ENCODE measurements around the gene ZNF724. TPM values are rescaled to one million over a fixed set of nuclear protein-coding genes. Genes with fewer than 3 reads are reported as not detected.
"Not testable (repeated sequence)": the region's sequence is repeated elsewhere in the genome, so short reads cannot be mapped to it uniquely, and the experiment has no call there.

ZNF724 gene
- 11.6 and 13.2 TPM in 2 replicates for polyA plus RNA-seq (2014; cell fraction: cytosol; rRNA removed)
- polyA plus RNA-seq (2014; cell fraction: nucleus; rRNA removed) = 5.0 and 5.2 TPM in 2 replicates

GRCh38 chr19:23249911-23250649, at the start of gene ZNF724:
TSS of gene ZNF724 (minus strand) at chr19:23250394. CDS start at chr19:23250242, 152 bp downstream.
- peak; percentile 98 for DNase-seq (ENCODE audit: low spot score)

- DNase-seq (ENCODE audit: low spot score) = no peak
Measured at GRCh38 chr19:23294141-23294540, 43.9 kb upstream of the ZNF724 start.

DNA sequence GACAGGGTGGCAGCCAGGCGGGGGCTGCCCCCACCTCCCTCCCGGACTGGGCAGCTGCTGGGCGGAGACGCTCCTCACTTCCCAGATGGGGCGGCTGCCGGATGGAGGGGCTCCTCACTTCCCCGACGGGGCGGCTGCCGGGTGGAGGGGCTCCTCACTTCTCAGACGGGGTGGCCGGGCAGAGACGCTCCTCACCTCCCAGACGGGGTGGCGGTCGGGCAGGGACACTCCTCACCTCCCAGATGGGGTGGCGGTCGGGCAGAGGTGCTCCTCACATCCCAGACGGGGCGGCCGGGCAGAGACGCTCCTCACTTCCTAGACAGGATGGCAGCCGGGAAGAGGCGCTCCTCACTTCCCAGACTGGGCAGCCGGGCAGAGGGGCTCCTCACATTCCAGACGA, 39.8 kb upstream of the ZNF724 start:
- not testable (repeated sequence) for DNase-seq (ENCODE audit: low spot score)

DNA sequence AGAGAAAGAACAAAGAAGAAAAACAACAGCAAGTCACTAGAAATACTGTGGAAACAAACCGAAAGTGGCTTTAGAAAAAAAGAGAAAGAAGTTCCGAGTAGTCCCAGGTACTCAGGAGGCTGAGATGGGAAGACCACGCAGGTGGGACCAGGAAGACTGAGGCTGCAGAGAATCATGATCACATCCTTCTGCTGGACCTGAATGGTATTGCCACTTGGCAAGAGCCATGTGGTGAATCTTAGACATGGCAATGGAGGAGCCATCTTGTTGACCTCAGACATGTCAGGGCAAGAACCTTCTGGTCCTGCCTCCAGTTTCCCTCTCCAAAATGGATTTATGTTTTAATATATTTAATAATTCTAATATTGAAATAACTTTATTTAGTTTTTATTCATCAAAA, 37.4 kb upstream of the ZNF724 start:
- DNase-seq (ENCODE audit: low spot score) = no peak

GRCh38 chr19:23286477-23286876, 36.3 kb upstream of the ZNF724 start:
- peak; percentile 27 for DNase-seq (ENCODE audit: low spot score)

DNA sequence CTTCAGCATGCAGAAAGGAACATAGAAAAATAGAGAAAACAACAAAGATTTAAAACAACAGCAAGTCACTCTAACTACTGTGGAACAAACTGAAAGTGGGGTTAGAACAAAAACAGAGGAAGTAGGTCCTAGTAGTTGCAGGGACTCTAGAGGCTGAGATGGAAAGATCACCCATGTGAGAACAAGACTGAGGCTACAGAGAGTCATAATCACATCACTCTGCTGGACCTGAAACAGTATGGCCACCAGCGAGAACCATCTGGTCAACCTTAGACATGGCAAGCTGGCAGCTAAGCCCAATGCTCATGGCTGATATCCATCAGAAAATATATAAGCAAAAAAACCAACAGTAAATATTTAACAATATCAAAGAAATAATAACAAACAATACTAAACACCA, 35.8 kb upstream of the ZNF724 start:
- DNase-seq (ENCODE audit: low spot score) = no peak

DNA sequence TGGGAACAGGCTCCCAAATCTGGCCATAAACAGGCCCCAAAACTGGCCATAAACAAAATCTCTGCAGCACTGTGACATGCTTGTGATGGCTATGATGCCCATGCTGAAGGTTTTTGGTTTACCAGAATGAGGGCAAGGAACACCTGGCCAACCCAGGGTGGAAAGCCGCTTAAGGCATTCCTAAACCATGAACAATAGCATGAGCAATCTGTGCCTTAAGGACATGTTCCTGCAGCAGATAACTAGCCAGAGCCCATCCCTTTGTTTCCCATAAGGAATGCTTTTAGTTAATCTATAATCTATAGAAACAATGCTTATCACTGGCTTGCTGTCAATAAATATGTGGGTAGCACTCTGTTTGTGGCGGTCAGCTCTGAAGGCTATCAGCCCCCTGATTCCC, 35.1 kb upstream of the ZNF724 start:
- DNase-seq (ENCODE audit: low spot score) = not testable (repeated sequence)

DNA sequence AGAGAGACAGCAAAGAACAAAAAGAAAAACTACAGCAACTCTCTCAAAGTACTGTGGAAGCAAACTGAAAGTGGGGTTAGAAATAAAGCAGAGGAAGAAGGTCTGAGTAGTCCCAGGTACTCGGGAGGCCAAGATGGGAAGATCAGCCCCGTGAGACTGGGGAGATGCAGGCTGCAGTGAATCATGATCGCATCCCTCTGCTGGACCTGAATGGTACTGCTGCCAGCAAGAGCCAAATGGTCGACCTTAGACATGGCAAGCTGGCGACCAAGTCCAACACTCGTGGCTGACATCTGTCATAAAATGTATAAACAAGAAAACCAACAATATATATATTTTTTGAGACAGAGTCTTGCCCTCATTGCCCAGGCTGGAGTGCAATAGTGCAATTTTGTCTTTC, 33.7 kb upstream of the ZNF724 start:
- DNase-seq (ENCODE audit: low spot score) = peak; percentile 56

- no peak for DNase-seq (ENCODE audit: low spot score)
Measured at GRCh38 chr19:23281663-23282276, 31.6 kb upstream of the ZNF724 start.

DNA sequence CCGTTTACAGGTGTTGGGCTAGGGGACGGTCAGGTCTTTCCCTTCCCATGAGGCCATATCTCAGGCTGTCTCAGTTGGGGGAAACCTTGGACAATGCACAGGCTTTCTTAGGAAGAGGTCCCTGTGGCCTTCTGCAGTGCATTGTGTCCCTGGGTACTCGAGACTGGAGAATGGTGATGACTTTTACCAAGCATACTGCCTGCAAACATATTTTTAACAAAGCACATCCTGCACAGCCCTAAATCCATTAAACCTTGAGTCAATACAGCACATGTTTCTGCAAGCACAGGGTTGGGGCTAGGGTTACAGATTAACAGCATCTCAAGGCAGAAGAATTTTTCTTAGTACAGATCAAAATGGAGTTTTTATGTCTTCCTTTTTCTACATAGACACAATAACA, 27.9 kb upstream of the ZNF724 start:
- DNase-seq (ENCODE audit: low spot score) = peak; percentile 40

DNA sequence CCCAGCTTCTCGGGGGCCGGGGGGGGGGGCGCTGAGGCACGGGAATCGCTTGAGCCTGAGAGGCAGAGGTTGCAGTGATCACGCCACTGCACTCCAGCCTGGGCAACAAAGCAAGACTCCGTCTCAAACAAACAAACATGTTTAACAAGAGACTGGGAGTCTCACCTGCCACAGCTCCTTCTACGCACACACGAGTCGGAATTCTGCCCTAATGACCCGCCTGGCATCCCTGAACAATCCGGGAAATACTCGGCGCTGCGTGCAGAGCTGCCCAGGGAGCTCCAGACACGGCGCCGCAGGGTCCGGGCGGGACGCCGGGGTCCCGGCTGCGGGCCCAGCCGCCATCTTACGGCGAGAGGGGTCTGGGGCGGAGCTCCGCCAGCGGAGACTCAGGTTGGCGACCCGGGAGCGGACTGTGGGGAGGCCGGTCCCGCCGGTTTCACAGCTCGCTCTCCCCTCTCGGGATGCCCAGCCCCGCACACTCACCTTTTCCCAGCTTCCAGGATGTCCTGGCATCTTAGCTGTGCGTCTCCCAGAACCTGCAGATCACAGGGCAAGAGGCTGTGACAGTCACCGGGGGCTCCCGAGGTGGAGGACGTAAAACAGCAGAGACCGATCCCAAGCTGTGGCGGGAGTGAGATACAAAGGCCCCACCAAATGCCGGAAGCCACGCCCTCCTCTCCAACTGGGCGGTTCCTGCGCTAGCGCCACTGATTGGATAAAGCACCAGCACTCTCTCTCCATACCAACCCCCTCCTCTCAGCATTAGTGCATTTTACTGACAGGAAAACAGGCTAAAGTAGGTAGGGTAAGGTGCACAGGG, 23.6 kb upstream of the ZNF724 start:
- peak; percentile 94 for DNase-seq (ENCODE audit: low spot score)

DNA sequence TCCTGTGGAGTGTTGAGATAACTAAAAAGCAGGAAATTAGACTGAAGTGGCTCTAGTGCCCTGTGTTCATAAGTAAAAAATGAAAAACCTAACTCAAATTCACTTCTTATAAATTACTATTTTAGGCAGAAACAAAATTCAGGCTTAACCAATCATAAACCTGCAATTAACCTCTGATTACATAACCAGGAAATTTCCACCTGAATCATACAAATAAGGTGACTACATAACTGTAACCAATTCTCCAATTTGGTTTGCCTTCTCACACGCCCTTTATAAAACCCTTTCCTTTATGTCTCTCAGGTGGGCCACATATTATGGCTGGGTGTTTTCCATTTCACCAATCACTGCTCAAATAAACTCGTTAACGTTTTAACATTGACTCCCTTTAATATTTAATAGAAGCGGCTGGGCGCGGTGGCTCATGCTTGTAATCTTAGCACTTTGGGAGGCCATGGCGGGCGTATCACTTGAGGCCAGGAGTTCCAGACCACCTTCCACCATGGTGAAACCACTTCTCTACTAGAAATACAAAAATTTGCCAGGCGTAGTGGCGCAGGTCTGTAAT, 22.9 kb upstream of the ZNF724 start:
- DNase-seq (ENCODE audit: low spot score) = no peak

GRCh38 chr19:23263870-23264590, 13.8 kb upstream of the ZNF724 start:
- no peak for DNase-seq (ENCODE audit: low spot score)

DNA sequence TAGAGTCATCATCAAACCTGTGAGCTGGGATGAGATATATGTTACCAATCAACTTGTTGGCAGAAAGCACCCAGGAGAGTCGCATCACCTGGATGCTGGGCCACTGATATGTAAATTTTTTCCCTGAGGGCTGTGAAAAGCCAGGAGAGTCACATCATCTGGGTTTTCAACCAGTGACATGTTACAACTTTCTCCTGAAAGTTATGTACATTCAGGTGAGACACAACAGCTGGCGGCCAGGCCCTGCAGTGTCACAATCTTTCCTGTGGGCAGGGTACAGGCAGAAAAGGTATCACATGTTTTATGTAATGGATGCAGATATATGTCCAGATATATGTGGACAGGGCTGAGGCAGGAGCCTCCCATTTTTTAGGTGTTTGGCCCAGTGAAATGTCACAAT, 13.2 kb upstream of the ZNF724 start:
- DNase-seq (ENCODE audit: low spot score) = no peak

- no peak for DNase-seq (ENCODE audit: low spot score)
Measured at GRCh38 chr19:23262920-23263319, 12.7 kb upstream of the ZNF724 start.

GRCh38 chr19:23261496-23262020, 11.4 kb upstream of the ZNF724 start:
- DNase-seq (ENCODE audit: low spot score) = no peak

DNA sequence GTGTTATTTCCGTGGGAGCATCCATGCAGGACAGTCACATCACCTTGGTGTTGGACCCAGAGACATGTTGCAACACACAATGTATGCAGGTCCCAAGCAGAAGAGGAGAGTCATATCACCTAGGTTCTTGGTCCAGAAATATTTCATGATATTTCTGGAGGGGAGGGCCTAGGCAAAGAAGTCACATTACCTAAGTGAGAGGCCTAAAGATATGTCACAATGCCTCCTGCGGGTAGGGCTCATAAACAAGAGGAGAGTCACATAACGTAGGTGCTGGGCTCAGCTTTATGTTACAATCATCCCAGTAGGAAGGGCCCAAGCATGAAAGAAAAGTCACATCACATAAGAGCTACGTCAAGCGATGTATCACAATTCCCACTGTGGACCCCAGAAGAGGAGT, 10.8 kb upstream of the ZNF724 start:
- no peak for DNase-seq (ENCODE audit: low spot score)

GRCh38 chr19:23259961-23260360, 9.8 kb upstream of the ZNF724 start:
- DNase-seq (ENCODE audit: low spot score) = no peak

DNA sequence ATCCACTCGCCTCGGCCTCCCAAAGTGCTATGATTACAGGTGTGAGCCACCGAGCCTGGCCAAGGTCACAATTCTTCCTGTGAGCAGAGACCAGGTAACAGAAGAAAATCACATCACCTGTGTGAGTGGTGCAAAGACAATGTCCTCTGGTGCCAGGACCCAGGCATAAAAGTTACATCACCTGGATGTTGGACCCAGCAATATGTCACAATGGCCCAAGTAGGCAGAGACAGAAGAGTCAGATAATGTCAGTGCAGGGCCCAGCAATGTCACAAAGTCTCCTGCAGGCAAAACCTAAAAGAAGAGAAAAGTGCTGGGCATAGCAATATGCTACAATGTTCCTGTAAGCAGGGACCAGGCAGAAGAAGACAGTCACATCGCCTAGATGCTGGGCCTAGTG, 5.5 kb upstream of the ZNF724 start:
- no peak for DNase-seq (ENCODE audit: low spot score)

GRCh38 chr19:23254141-23254910, 4.1 kb upstream of the ZNF724 start:
- no peak for DNase-seq (ENCODE audit: low spot score)
